ENCODE data around the gene GJB2.

GJB2 gene

DNA sequence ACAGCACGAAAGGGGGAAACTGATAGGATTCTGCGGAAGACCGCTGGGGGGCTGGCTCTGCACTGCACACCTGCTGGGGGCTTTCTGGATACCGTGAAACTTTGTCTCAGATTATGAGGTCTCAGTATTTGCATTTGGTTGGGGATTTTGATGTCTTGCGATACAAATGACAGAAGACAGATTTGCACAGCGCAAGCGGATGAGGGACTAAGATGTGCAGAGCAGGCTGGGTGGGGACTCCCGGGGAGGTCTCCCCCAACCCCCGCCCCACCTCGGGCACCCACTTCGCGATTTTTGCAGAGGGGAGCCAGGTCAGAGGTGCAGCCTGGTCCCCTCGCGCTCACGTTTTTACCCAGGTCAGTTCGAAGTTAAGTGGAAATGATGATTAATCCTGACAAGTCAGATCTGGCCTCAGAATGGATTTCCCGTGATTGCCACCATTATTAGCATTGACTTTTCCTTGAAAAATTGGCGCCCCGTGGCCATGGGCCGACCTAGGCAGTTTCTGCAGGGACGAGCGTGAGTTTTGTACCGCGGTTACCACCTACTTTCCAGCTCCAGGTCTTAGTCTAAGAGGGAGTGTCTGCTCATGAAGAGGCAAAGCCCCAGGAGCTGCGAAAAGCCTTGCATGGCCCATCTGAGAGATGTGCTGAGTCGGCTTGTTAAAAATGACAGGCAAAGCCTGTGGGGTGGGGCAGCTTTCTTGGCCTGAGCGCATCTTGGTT is 1.3 kb upstream of the GJB2 start:
- H3K27ac ChIP-seq: no peak overlapping the region
- H3K79me2 ChIP-seq: no peaks in the 10 kb centered on the region
- no peaks in the 10 kb centered on the region for H3K9me3 ChIP-seq (ENCODE audit: control insufficient read depth, low read length)
- peak overlapping the region; percentile 81 for H3K4me2 ChIP-seq (ENCODE audit: low read length)
- H3K4me1 ChIP-seq: no peaks in the 10 kb centered on the region
- no peak overlapping the region for H2AFZ ChIP-seq
- TF ChIP-seq, protein P1, sequence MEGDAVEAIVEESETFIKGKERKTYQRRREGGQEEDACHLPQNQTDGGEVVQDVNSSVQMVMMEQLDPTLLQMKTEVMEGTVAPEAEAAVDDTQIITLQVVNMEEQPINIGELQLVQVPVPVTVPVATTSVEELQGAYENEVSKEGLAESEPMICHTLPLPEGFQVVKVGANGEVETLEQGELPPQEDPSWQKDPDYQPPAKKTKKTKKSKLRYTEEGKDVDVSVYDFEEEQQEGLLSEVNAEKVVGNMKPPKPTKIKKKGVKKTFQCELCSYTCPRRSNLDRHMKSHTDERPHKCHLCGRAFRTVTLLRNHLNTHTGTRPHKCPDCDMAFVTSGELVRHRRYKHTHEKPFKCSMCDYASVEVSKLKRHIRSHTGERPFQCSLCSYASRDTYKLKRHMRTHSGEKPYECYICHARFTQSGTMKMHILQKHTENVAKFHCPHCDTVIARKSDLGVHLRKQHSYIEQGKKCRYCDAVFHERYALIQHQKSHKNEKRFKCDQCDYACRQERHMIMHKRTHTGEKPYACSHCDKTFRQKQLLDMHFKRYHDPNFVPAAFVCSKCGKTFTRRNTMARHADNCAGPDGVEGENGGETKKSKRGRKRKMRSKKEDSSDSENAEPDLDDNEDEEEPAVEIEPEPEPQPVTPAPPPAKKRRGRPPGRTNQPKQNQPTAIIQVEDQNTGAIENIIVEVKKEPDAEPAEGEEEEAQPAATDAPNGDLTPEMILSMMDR (IDR thresholded peaks at IDR 0.05): no peak
- H3K36me3 ChIP-seq (ENCODE audit: control insufficient read depth, insufficient read depth, low read length): no peaks in the 10 kb centered on the region
- no peaks in the 10 kb centered on the region for H3K27me3 ChIP-seq (ENCODE audit: control insufficient read depth, insufficient read depth, low read length)
- H3K9ac ChIP-seq: no peak overlapping the region
- H3K4me3 ChIP-seq (ENCODE audit: low read depth, low read length): peak overlapping the region; percentile 43

DNA sequence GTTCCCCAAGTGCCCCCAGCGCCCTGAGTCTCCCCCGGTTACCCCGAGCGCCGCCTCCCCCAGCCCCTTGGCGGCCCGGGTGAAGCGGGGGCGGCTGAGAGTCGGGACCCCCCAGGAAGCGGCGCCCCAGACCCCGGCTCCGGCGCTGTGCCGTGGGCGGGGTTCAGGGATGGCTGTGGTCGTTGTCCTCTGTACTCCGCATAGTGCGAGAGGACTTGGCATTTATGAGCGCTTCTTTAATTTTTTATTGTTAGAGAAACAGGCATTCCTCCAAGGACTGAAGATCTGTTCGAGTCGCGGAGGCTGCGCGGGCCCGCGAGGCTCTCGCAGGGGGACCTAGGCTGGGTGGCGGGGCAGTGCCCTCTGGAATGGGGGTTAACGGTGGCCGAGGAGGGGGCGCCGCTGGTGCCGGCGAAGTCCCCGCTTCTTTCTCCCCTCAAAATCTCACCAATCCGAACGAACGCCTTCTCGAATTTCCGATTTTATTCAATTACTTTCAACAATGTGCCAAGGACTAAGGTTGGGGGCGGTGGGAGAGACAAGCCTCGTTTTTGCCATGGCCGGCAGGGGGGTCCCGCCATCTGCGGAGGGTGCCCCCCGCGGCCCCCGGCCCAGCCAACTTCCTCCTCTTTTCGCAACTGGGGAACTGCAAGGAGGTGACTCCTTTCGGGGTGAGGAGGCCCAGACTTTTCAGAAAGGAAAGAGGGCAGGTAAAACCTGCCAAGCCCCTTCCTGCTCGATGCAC is 596 bp upstream of the GJB2 start:
- TF ChIP-seq, protein P1 (IDR thresholded peaks at IDR 0.05): no peak
- peak overlapping the region; percentile 68 for H2AFZ ChIP-seq
- H3K4me3 ChIP-seq (ENCODE audit: low read depth, low read length): peak overlapping the region; percentile 43
- no peaks in the 10 kb centered on the region for H3K79me2 ChIP-seq
- no peak overlapping the region for H3K27ac ChIP-seq
- H3K36me3 ChIP-seq (ENCODE audit: control insufficient read depth, insufficient read depth, low read length): no peaks in the 10 kb centered on the region
- no peak overlapping the region for H3K9ac ChIP-seq
- no peaks in the 10 kb centered on the region for H3K9me3 ChIP-seq (ENCODE audit: control insufficient read depth, low read length)
- no peaks in the 10 kb centered on the region for H3K4me1 ChIP-seq
- no peaks in the 10 kb centered on the region for H3K27me3 ChIP-seq (ENCODE audit: control insufficient read depth, insufficient read depth, low read length)
- H3K4me2 ChIP-seq (ENCODE audit: low read length): peak overlapping the region; percentile 81

DNA sequence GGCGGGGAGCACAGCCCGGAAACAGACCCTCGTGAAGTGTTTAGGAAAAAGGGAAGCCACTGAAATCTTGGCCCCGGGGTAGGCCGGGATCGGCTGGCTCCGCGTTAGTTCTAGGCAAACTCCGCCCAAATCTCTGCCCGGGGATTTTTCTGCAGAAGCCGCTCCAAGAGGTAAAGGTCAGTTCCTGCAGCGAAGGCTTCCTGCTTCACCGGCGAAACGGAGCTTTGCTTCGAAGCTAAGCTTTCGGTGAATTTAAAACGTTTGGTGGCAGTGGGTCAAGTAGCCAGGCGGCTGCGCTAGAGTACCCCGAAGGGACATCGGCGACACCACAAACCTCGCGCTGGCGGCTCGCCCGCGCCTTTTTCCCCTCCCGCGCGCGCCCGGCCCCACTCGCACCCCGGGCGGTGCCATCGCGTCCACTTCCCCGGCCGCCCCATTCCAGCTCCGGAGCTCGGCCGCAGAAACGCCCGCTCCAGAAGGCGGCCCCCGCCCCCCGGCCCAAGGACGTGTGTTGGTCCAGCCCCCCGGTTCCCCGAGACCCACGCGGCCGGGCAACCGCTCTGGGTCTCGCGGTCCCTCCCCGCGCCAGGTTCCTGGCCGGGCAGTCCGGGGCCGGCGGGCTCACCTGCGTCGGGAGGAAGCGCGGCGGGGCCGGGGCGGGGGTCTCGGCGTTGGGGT is 441 bp downstream of the GJB2 start:
- TF ChIP-seq, protein P1 (IDR thresholded peaks at IDR 0.05): no peak
- Histone ChIP-seq H2AFZ (peak overlapping the region; percentile 68), H3K79me2 (no peaks in the 10 kb centered on the region), H3K27me3 (ENCODE audit: control insufficient read depth, insufficient read depth, low read length) (no peaks in the 10 kb centered on the region), H3K9me3 (ENCODE audit: control insufficient read depth, low read length) (no peaks in the 10 kb centered on the region), H3K4me2 (ENCODE audit: low read length) (peak overlapping the region; percentile 81), H3K27ac (no peak overlapping the region), H3K9ac (no peak overlapping the region), H3K4me3 (ENCODE audit: low read depth, low read length) (peak overlapping the region; percentile 41), H3K36me3 (ENCODE audit: control insufficient read depth, insufficient read depth, low read length) (no peaks in the 10 kb centered on the region), H3K4me1 (no peaks in the 10 kb centered on the region)

DNA sequence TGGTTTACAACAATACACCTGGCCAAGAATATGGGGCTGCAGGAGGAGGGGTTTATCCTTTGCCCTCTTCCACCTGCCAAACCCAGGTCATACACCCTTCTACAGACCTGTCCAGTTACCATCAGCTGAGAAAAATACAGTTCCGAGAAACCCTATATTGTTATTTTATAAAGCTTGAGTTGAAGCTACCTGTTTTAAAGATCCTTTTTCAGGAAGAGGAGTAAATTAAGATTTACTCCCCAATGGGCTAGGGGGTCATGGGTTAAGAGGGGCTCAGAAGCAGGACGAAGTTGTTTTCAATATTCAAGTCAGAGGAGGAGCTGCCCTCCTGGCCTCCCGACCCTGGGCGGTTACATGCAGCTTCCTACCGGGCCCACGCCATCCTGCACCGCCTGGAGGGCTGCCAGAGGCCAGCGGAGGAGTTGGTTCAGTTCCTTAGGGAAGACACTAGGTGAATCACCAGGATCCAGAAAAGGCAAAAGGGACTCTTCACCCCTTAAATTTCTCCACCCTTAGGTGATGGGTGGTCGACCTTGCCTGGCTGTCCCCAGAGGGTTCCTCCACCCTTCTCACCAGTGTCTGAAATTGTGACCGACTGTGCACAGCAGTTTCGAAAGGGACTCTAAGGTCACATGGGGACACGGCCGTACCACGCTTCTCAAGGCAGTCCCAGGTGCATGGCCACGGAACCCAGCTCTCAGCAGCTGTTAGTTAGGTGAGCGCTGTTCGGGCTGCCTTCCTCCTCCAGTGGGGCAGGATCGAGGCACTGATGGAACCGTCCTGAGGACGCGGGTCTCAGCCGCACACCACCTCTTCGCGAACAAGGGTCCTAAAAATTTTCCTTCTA is 1.2 kb downstream of the GJB2 start:
- Histone ChIP-seq H3K27me3 (ENCODE audit: control insufficient read depth, insufficient read depth, low read length) (no peaks in the 10 kb centered on the region), H3K4me3 (ENCODE audit: low read depth, low read length) (no peak overlapping the region), H3K4me1 (no peaks in the 10 kb centered on the region), H3K27ac (no peak overlapping the region), H3K4me2 (ENCODE audit: low read length) (peak overlapping the region; percentile 81), H2AFZ (peak overlapping the region; percentile 68), H3K79me2 (no peaks in the 10 kb centered on the region), H3K9ac (no peak overlapping the region), H3K9me3 (ENCODE audit: control insufficient read depth, low read length) (no peaks in the 10 kb centered on the region), H3K36me3 (ENCODE audit: control insufficient read depth, insufficient read depth, low read length) (no peaks in the 10 kb centered on the region)
- TF ChIP-seq, protein P1 (IDR thresholded peaks at IDR 0.05): no peak

Measured in parathyroid adenoma (tissue), 2 donors.